ENCODE data around the gene LTBP1. TPM values are rescaled to one million over a fixed set of nuclear protein-coding genes. Genes with fewer than 3 reads are reported as not detected.

LTBP1 gene
- total and polyA plus RNA-seq, 2 of the 13 experiments (the other 11 are each of a cell fraction or from before 2014, with no cell fraction given): 0.12 to 0.22 TPM

GRCh38 chr2:33411765-33412164 is 465.0 kb downstream of the LTBP1 start (continued):
- TF ChIP-seq THRA (CRISPR knock-in tag; IDR thresholded peaks at IDR 0.05; ENCODE audit: borderline replicate concordance): no peak
- TF ChIP-seq MZF1 (CRISPR knock-in tag; IDR thresholded peaks at IDR 0.05; ENCODE audit: borderline replicate concordance): no peak

GRCh38 chr2:33412920-33413319 is 466.2 kb downstream of the LTBP1 start:
- Histone ChIP-seq H3K4me1 (ENCODE audit: insufficient read depth, low read length) (0 out of 2 replicates have a peak, but pooled peaks cover 5% of the 10 kb centered on the region), H3K36me3 (replicated peaks in 1 of 2; ENCODE audit: control insufficient read depth in 1 of 2, insufficient read depth in 2 of 2, low read length in 2 of 2) (no peaks in the 10 kb centered on the region), H3K4me3 (replicated peaks in 1 of 3; ENCODE audit: insufficient read depth in 1 of 3, low read depth in 2 of 3, low read length in 3 of 3) (no peak overlapping the region), H3K27ac (ENCODE audit: extremely low read length, insufficient read depth, low read length) (no peak overlapping the region), H3K9me3 (ENCODE audit: low read length) (peaks cover 7% of the 10 kb centered on the region), H2AFZ (ENCODE audit: low read length) (no peak overlapping the region), H3K9ac (ENCODE audit: insufficient read depth, low read depth, low read length) (no peak overlapping the region), H3K4me2 (ENCODE audit: low read depth, low read length) (no peak overlapping the region), H3K27me3 (ENCODE audit: control insufficient read depth in 1 of 2, insufficient read depth in 2 of 2, low read length in 2 of 2) (peaks cover 0 to 4% of the 10 kb centered on the region in 2 experiments; a peak in 1 of 5 replicates), H4K20me1 (ENCODE audit: insufficient read depth, low read length) (no peaks in the 10 kb centered on the region), H3K79me2 (ENCODE audit: insufficient read depth, low read length) (no peaks in the 10 kb centered on the region)
- in situ Hi-C loops (cut with HindIII; ENCODE audit: extremely low pct_ligation_motif_present, low pct_unique_long_range_greater_than_20kb): loop anchor here (5.0 kb wide), 1 partner anchor 169 kb away; no protein-coding TSS in a partner anchor
- intact Hi-C loops (cut with micrococcal nuclease; ENCODE audit: unreplicated experiment): loop anchor here (1.0 kb wide), 1 partner anchor 170 kb away; no protein-coding TSS in a partner anchor
- CTCF ChIA-PET (ENCODE audit: low intra/inter-chr PET ratio, low total read pairs): interaction anchor here (1.9 kb wide), 1 partner anchor 170 kb away, joined by 7 read pairs; no protein-coding TSS in a partner anchor
- WGBS (ENCODE audit: low lambda C conversion rate): 4% methylated on average over 1 of the region's 1 CpG
- POLR2A ChIA-PET: no interaction called here
- no TSS peak for BruUV-seq (replicated peaks)
- FAIRE-seq: no peak
- peak; percentile 26 for DNase-seq (ENCODE audit: low spot score)
- peak; percentile 54; the same call in 2 of the 3 replicates for ATAC-seq
- TF ChIP-seq MXI1 (IDR thresholded peaks at IDR 0.05; ENCODE audit: borderline replicate concordance, low read depth, low read length) (no peak), ZSCAN20 (CRISPR knock-in tag; IDR thresholded peaks at IDR 0.05; ENCODE audit: borderline replicate concordance) (no peak), PAWR (CRISPR knock-in tag; IDR thresholded peaks at IDR 0.05; ENCODE audit: borderline replicate concordance) (no peak), SOX13 (IDR thresholded peaks at IDR 0.05) (no peak), SOX13 (CRISPR knock-in tag; conservative IDR thresholded peaks at IDR 0.05 in 1 of 2, IDR thresholded peaks at IDR 0.05 in 1 of 2) (no peak), CBX2 (IDR thresholded peaks at IDR 0.05; ENCODE audit: low read depth, low read length) (no peak), CBX2 (CRISPR knock-in tag; IDR thresholded peaks at IDR 0.05; ENCODE audit: low read depth) (no peak), ZSCAN21 (CRISPR knock-in tag; IDR thresholded peaks at IDR 0.05; ENCODE audit: borderline replicate concordance) (no peak), PITX1 (CRISPR knock-in tag; IDR thresholded peaks at IDR 0.05) (no peak), ZFP90 (CRISPR knock-in tag; IDR thresholded peaks at IDR 0.05; ENCODE audit: borderline replicate concordance) (no peak), ZNF513 (CRISPR knock-in tag; conservative IDR thresholded peaks at IDR 0.05) (no peak), MTERF4 (CRISPR knock-in tag; IDR thresholded peaks at IDR 0.05) (no peak), AGO2 (optimal IDR thresholded peaks at IDR 0.05; ENCODE audit: low read depth, low read length) (no peak), SATB2 (CRISPR knock-in tag; IDR thresholded peaks at IDR 0.05) (no peak), ZKSCAN1 (IDR thresholded peaks at IDR 0.05; ENCODE audit: low read length) (peak; percentile 78), TRAFD1 (CRISPR knock-in tag; IDR thresholded peaks at IDR 0.05; ENCODE audit: borderline replicate concordance) (no peak), ZNF543 (CRISPR knock-in tag; IDR thresholded peaks at IDR 0.05) (no peak)

Data from HepG2 (cell line).